ENCODE results near the gene SUV39H2.

DNA sequence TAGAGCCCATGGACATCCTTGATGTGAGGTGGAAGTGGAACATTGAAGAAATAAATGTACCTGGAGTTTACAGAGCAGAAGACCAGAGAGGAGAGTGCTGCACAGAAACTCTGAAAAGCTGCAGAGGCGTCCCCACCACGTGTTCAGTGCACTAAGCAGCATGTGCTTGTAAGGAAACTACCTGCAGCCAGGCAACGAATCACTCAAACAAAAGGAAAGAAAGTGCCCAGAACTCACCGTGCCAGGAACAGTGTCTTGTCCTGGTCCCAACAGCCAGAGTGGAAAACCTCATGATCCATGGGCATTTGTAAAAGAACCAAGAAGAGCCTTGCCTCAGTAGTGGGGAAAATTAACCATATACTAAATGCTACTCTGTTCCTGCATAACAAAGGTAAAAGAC is 32.3 kb downstream of the SUV39H2 start:
- TF ChIP-seq CTCF (IDR thresholded peaks at IDR 0.05) (no peak), TCF7L2 (IDR thresholded peaks at IDR 0.05; ENCODE audit: low read depth, low read length) (no peak), SIN3A (IDR thresholded peaks at IDR 0.05; ENCODE audit: borderline replicate concordance, insufficient read depth, low read depth, low read length) (no peak), POLR2AphosphoS5 (IDR thresholded peaks at IDR 0.05; ENCODE audit: low read depth, low read length) (no peak)
- TF ChIP-seq, protein P1, sequence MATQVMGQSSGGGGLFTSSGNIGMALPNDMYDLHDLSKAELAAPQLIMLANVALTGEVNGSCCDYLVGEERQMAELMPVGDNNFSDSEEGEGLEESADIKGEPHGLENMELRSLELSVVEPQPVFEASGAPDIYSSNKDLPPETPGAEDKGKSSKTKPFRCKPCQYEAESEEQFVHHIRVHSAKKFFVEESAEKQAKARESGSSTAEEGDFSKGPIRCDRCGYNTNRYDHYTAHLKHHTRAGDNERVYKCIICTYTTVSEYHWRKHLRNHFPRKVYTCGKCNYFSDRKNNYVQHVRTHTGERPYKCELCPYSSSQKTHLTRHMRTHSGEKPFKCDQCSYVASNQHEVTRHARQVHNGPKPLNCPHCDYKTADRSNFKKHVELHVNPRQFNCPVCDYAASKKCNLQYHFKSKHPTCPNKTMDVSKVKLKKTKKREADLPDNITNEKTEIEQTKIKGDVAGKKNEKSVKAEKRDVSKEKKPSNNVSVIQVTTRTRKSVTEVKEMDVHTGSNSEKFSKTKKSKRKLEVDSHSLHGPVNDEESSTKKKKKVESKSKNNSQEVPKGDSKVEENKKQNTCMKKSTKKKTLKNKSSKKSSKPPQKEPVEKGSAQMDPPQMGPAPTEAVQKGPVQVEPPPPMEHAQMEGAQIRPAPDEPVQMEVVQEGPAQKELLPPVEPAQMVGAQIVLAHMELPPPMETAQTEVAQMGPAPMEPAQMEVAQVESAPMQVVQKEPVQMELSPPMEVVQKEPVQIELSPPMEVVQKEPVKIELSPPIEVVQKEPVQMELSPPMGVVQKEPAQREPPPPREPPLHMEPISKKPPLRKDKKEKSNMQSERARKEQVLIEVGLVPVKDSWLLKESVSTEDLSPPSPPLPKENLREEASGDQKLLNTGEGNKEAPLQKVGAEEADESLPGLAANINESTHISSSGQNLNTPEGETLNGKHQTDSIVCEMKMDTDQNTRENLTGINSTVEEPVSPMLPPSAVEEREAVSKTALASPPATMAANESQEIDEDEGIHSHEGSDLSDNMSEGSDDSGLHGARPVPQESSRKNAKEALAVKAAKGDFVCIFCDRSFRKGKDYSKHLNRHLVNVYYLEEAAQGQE (IDR thresholded peaks at IDR 0.05; ENCODE audit: insufficient read depth in 1 of 2, low read depth in 2 of 2, low read length in 1 of 2), result no peak

Data from Panc1 (cell line).